ENCODE measurements around the gene HEPHL1. TPM values are rescaled to one million over a fixed set of nuclear protein-coding genes. Genes with fewer than 3 reads are reported as not detected.
"Not testable (repeated sequence)": the region's sequence is repeated elsewhere in the genome, so short reads cannot be mapped to it uniquely, and the experiment has no call there.

HEPHL1 gene
- 1 to 10 TPM; 1.5 to 5.9 TPM for polyA plus RNA-seq

GRCh38 chr11:94020777-94021481 lies at the start of gene HEPHL1:
HEPHL1 (plus strand) TSS chr11:94021354; CDS start chr11:94021369, 15 bp downstream.
- 27 to 45% methylated on average over 11 of the region's 11 CpGs for WGBS, 2 donors
- Histone ChIP-seq H3K27me3 (ENCODE audit: control insufficient read depth in 1 of 2, insufficient read depth in 2 of 2, low read length in 2 of 2) (no peaks in the 10 kb centered on the region), H3K9me3 (ENCODE audit: control insufficient read depth in 2 of 2, insufficient read depth in 1 of 2, low read depth in 1 of 2, low read length in 1 of 2) (no peaks in the 10 kb centered on the region), H3K4me3 (ENCODE audit: low read depth in 1 of 2, low read length in 2 of 2) (peak within 1 kb of the TSS in 1 of 2 donors; percentile 11), H3K4me1 (ENCODE audit: control insufficient read depth in 2 of 2, insufficient read depth in 2 of 2, low read length in 1 of 2) (no peaks in the 10 kb centered on the region), H3K27ac (ENCODE audit: low read depth in 2 of 2, low read length in 1 of 2) (peak within 1 kb of the TSS in 1 of 2 donors; percentile 40), H3K36me3 (ENCODE audit: control insufficient read depth in 2 of 2, insufficient read depth in 2 of 2, low read length in 1 of 2) (no peaks in the 10 kb centered on the region)

- Histone ChIP-seq H3K4me1 (ENCODE audit: control insufficient read depth in 2 of 2, insufficient read depth in 2 of 2, low read length in 1 of 2) (no peaks in the 10 kb centered on the region), H3K9me3 (ENCODE audit: control insufficient read depth in 2 of 2, insufficient read depth in 1 of 2, low read depth in 1 of 2, low read length in 1 of 2) (no peaks in the 10 kb centered on the region), H3K36me3 (ENCODE audit: control insufficient read depth in 2 of 2, insufficient read depth in 2 of 2, low read length in 1 of 2) (no peaks in the 10 kb centered on the region), H3K4me3 (ENCODE audit: low read depth in 1 of 2, low read length in 2 of 2) (no peak overlapping the region), H3K27ac (ENCODE audit: low read depth in 2 of 2, low read length in 1 of 2) (no peak overlapping the region), H3K27me3 (ENCODE audit: control insufficient read depth in 1 of 2, insufficient read depth in 2 of 2, low read length in 2 of 2) (no peaks in the 10 kb centered on the region)
- 48 to 57% methylated on average over 2 of the region's 2 CpGs for WGBS, 2 donors
These were observed 48.4 kb upstream of the HEPHL1 start for GRCh38 chr11:93972790-93973189.

GRCh38 chr11:93973322-93974051 lies 47.7 kb upstream of the HEPHL1 start:
- not testable (repeated sequence) for H3K27me3 ChIP-seq (ENCODE audit: control insufficient read depth in 1 of 2, insufficient read depth in 2 of 2, low read length in 2 of 2); H3K4me3 ChIP-seq (ENCODE audit: low read depth in 1 of 2, low read length in 2 of 2); H3K27ac ChIP-seq (ENCODE audit: low read depth in 2 of 2, low read length in 1 of 2); H3K4me1 ChIP-seq (ENCODE audit: control insufficient read depth in 2 of 2, insufficient read depth in 2 of 2, low read length in 1 of 2); H3K36me3 ChIP-seq (ENCODE audit: control insufficient read depth in 2 of 2, insufficient read depth in 2 of 2, low read length in 1 of 2); H3K9me3 ChIP-seq (ENCODE audit: control insufficient read depth in 2 of 2, insufficient read depth in 1 of 2, low read depth in 1 of 2, low read length in 1 of 2)
- WGBS, 2 donors, result 67 to 72% methylated on average over 7 of the region's 7 CpGs

GRCh38 chr11:93974759-93975158 lies 46.4 kb upstream of the HEPHL1 start:
- Histone ChIP-seq H3K36me3 (ENCODE audit: control insufficient read depth in 2 of 2, insufficient read depth in 2 of 2, low read length in 1 of 2) (no peaks in the 10 kb centered on the region), H3K4me1 (ENCODE audit: control insufficient read depth in 2 of 2, insufficient read depth in 2 of 2, low read length in 1 of 2) (no peaks in the 10 kb centered on the region), H3K9me3 (ENCODE audit: control insufficient read depth in 2 of 2, insufficient read depth in 1 of 2, low read depth in 1 of 2, low read length in 1 of 2) (no peaks in the 10 kb centered on the region), H3K4me3 (ENCODE audit: low read depth in 1 of 2, low read length in 2 of 2) (no peak overlapping the region), H3K27ac (ENCODE audit: low read depth in 2 of 2, low read length in 1 of 2) (no peak overlapping the region), H3K27me3 (ENCODE audit: control insufficient read depth in 1 of 2, insufficient read depth in 2 of 2, low read length in 2 of 2) (no peaks in the 10 kb centered on the region)

- not testable (repeated sequence) for H3K27me3 ChIP-seq (ENCODE audit: control insufficient read depth in 1 of 2, insufficient read depth in 2 of 2, low read length in 2 of 2); H3K27ac ChIP-seq (ENCODE audit: low read depth in 2 of 2, low read length in 1 of 2); H3K36me3 ChIP-seq (ENCODE audit: control insufficient read depth in 2 of 2, insufficient read depth in 2 of 2, low read length in 1 of 2); H3K4me1 ChIP-seq (ENCODE audit: control insufficient read depth in 2 of 2, insufficient read depth in 2 of 2, low read length in 1 of 2); H3K4me3 ChIP-seq (ENCODE audit: low read depth in 1 of 2, low read length in 2 of 2); H3K9me3 ChIP-seq (ENCODE audit: control insufficient read depth in 2 of 2, insufficient read depth in 1 of 2, low read depth in 1 of 2, low read length in 1 of 2)
- 52 to 59% methylated on average over 3 of the region's 3 CpGs for WGBS, 2 donors
These were observed 44.4 kb upstream of the HEPHL1 start for GRCh38 chr11:93976577-93977254.

GRCh38 chr11:93983542-93984195 lies 37.5 kb upstream of the HEPHL1 start:
- 64 to 75% methylated on average over 3 of the region's 3 CpGs for WGBS, 2 donors
- H3K4me1 ChIP-seq (ENCODE audit: control insufficient read depth in 2 of 2, insufficient read depth in 2 of 2, low read length in 1 of 2), result peaks cover 0 to 3% of the 10 kb centered on the region in 2 donors

GRCh38 chr11:93984196-93984567 lies 37.0 kb upstream of the HEPHL1 start:
- Histone ChIP-seq H3K9me3 (ENCODE audit: control insufficient read depth in 2 of 2, insufficient read depth in 1 of 2, low read depth in 1 of 2, low read length in 1 of 2) (no peaks in the 10 kb centered on the region), H3K27me3 (ENCODE audit: control insufficient read depth in 1 of 2, insufficient read depth in 2 of 2, low read length in 2 of 2) (no peaks in the 10 kb centered on the region), H3K4me1 (ENCODE audit: control insufficient read depth in 2 of 2, insufficient read depth in 2 of 2, low read length in 1 of 2) (peaks cover 0 to 3% of the 10 kb centered on the region in 2 donors), H3K27ac (ENCODE audit: low read depth in 2 of 2, low read length in 1 of 2) (no peak overlapping the region), H3K4me3 (ENCODE audit: low read depth in 1 of 2, low read length in 2 of 2) (no peak overlapping the region), H3K36me3 (ENCODE audit: control insufficient read depth in 2 of 2, insufficient read depth in 2 of 2, low read length in 1 of 2) (no peaks in the 10 kb centered on the region)
- 52 to 74% methylated on average over 1 of the region's 1 CpG for WGBS, 2 donors

More at GRCh38 chr11:93983542-93984195, 37.5 kb upstream of the HEPHL1 start:
- Histone ChIP-seq H3K27me3 (ENCODE audit: control insufficient read depth in 1 of 2, insufficient read depth in 2 of 2, low read length in 2 of 2) (no peaks in the 10 kb centered on the region), H3K9me3 (ENCODE audit: control insufficient read depth in 2 of 2, insufficient read depth in 1 of 2, low read depth in 1 of 2, low read length in 1 of 2) (no peaks in the 10 kb centered on the region), H3K27ac (ENCODE audit: low read depth in 2 of 2, low read length in 1 of 2) (no peak overlapping the region), H3K4me3 (ENCODE audit: low read depth in 1 of 2, low read length in 2 of 2) (no peak overlapping the region), H3K36me3 (ENCODE audit: control insufficient read depth in 2 of 2, insufficient read depth in 2 of 2, low read length in 1 of 2) (no peaks in the 10 kb centered on the region)

- Histone ChIP-seq H3K27ac (ENCODE audit: low read depth in 2 of 2, low read length in 1 of 2) (no peak overlapping the region), H3K4me1 (ENCODE audit: control insufficient read depth in 2 of 2, insufficient read depth in 2 of 2, low read length in 1 of 2) (peaks cover 0 to 3% of the 10 kb centered on the region in 2 donors), H3K36me3 (ENCODE audit: control insufficient read depth in 2 of 2, insufficient read depth in 2 of 2, low read length in 1 of 2) (no peaks in the 10 kb centered on the region), H3K9me3 (ENCODE audit: control insufficient read depth in 2 of 2, insufficient read depth in 1 of 2, low read depth in 1 of 2, low read length in 1 of 2) (no peaks in the 10 kb centered on the region), H3K27me3 (ENCODE audit: control insufficient read depth in 1 of 2, insufficient read depth in 2 of 2, low read length in 2 of 2) (no peaks in the 10 kb centered on the region), H3K4me3 (ENCODE audit: low read depth in 1 of 2, low read length in 2 of 2) (no peak overlapping the region)
- 56 to 60% methylated on average over 2 of the region's 2 CpGs for WGBS, 2 donors
These were observed 36.2 kb upstream of the HEPHL1 start for GRCh38 chr11:93984936-93985335.

GRCh38 chr11:93986716-93987115 lies 34.4 kb upstream of the HEPHL1 start:
- peaks cover 0 to 3% of the 10 kb centered on the region in 2 donors for H3K4me1 ChIP-seq (ENCODE audit: control insufficient read depth in 2 of 2, insufficient read depth in 2 of 2, low read length in 1 of 2)
- H3K36me3 ChIP-seq (ENCODE audit: control insufficient read depth in 2 of 2, insufficient read depth in 2 of 2, low read length in 1 of 2), result no peaks in the 10 kb centered on the region
- no peak overlapping the region for H3K27ac ChIP-seq (ENCODE audit: low read depth in 2 of 2, low read length in 1 of 2)
- no peaks in the 10 kb centered on the region for H3K27me3 ChIP-seq (ENCODE audit: control insufficient read depth in 1 of 2, insufficient read depth in 2 of 2, low read length in 2 of 2)
- H3K9me3 ChIP-seq (ENCODE audit: control insufficient read depth in 2 of 2, insufficient read depth in 1 of 2, low read depth in 1 of 2, low read length in 1 of 2), result no peaks in the 10 kb centered on the region
- no peak overlapping the region for H3K4me3 ChIP-seq (ENCODE audit: low read depth in 1 of 2, low read length in 2 of 2)
- WGBS, 2 donors, result 25 to 28% methylated on average over 3 of the region's 3 CpGs

All from esophagus (tissue), 2 donors.